ENCODE results near the gene MYO7B.

- TF ChIP-seq CTCF (IDR thresholded peaks at IDR 0.05; ENCODE audit: low read length) (no peak), EZH2 (IDR thresholded peaks at IDR 0.05; ENCODE audit: borderline replicate concordance, low read length) (no peak)
These were observed 42.5 kb downstream of the MYO7B start for GRCh38 chr2:127577973-127578372.

All from OCI-LY1 (cell line).